OCI-LY3 (cell line): Measurements from ENCODE around the gene STIM1.

ENCODE experiments used
- CTCF ChIP-seq: fragments of 200-600, 300-600 bp; sonication (generic); IDR thresholded peaks from 2 replicates; pipeline ENCODE4 v1.5.1; 2014; ENCODE audit warnings: antibody characterized with exemption, low read length, low read depth
- EZH2phosphoT487 ChIP-seq: fragments of 200-600 bp; shearing (Covaris generic); IDR thresholded peaks from 2 replicates; pipeline ENCODE4 v1.6.1; 2018; ENCODE audit warnings: antibody characterized with exemption, mixed run types, low read depth

DNA sequence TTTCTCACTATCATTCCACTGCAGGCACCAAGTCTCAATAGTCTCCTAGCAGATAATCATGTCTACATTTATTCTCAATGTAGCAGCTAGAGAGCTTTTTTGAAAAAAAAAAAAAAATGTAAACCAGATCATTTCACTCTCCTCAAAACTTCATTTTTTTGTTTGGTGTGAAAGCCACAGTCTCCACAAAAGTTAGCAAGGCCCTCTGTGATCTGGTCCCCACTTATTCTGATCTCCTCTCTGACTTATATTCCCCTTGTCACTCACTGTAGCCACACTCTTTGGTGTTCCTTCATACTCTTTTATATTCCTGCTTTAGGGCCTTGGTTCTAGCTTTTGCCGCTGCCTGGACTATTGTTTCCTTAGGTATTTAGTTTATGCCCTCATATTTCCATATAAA is 137.5 kb downstream of the STIM1 start:
- TF ChIP-seq CTCF (no peak), EZH2phosphoT487 (no peak)
